ENCODE data around the gene SLC25A43. TPM values are rescaled to one million over a fixed set of nuclear protein-coding genes. Genes with fewer than 3 reads are reported as not detected.

SLC25A43 gene
- total and polyA plus RNA-seq, 9 of the 15 experiments (the other 6 are each of a cell fraction or from before 2014, with no cell fraction given) = 1.3 to 8.4 (median 4.0) TPM

- TF ChIP-seq AFF1 (IDR thresholded peaks at IDR 0.05; ENCODE audit: low read depth in 1 of 2, partially characterized antibody in 2 of 2) (no peak), PHTF2 (CRISPR knock-in tag; IDR thresholded peaks at IDR 0.05) (no peak), ZNF140 (CRISPR knock-in tag; IDR thresholded peaks at IDR 0.05) (no peak)
These were observed at the start of gene SLC25A43 (continued) for GRCh38 chrX:119398974-119399771.

- intact Hi-C loops (cut with micrococcal nuclease) (no loop called here), in situ Hi-C loops (cut with MboI) (no loop called here)
- no peak overlapping the region for H2AFZ ChIP-seq (ENCODE audit: low read depth, low read length)
- H3K79me2 ChIP-seq (ENCODE audit: control insufficient read depth, insufficient read depth, low read length) = no peaks in the 10 kb centered on the region
- FAIRE-seq = no peak
- no peak overlapping the region for H3K4me2 ChIP-seq (ENCODE audit: insufficient read depth, low read length)
- no peaks in the 10 kb centered on the region for H3K9me3 ChIP-seq (replicated peaks; ENCODE audit: control insufficient read depth, insufficient read depth, low read depth, low read length)
- H3K27me3 ChIP-seq (ENCODE audit: control insufficient read depth in 2 of 2, insufficient read depth in 2 of 2, low read length in 2 of 2) = peaks cover 0 to 12% of the 10 kb centered on the region in 2 experiments; a peak in 3 of 5 replicates
- H3K4me3 ChIP-seq = no peak overlapping the region
- H3K4me1 ChIP-seq (replicated peaks in 1 of 2; ENCODE audit: control insufficient read depth in 2 of 2, insufficient read depth in 2 of 2, low read length in 2 of 2) = no peaks in the 10 kb centered on the region
- ChIA-PET POLR2A (interaction anchor here (0.8 kb wide), 1 partner anchor 9 kb away, joined by 3 read pairs; no protein-coding TSS in a partner anchor), CTCF (ENCODE audit: low intra/inter-chr PET ratio) (no interaction called here)
- no peaks in the 10 kb centered on the region for H3K36me3 ChIP-seq (ENCODE audit: control insufficient read depth, insufficient read depth, low read length)
- WGBS (ENCODE audit: insufficient coverage, low coverage, missing lambda C conversion rate) = 0% methylated on average over 4 of the region's 4 CpGs
- H3K9ac ChIP-seq (ENCODE audit: insufficient read depth in 1 of 2, low read depth in 2 of 2, low read length in 2 of 2) = no peak overlapping the region
- no peaks in the 10 kb centered on the region for H3K9me1 ChIP-seq (ENCODE audit: control insufficient read depth, insufficient read depth, low read length)
- H3K27ac ChIP-seq (ENCODE audit: extremely low read depth, low read depth, low read length) = no peak overlapping the region
- no peak for DNase-seq (ENCODE audit: extremely low read depth in 1 of 4, low spot score in 3 of 4)
- H4K20me1 ChIP-seq (replicated peaks; ENCODE audit: control insufficient read depth, insufficient read depth, low read length) = no peaks in the 10 kb centered on the region
- no peak for ATAC-seq
- BruUV-seq (replicated peaks) = no TSS peak
- no peak for TF ChIP-seq DDX20 (tag; IDR thresholded peaks at IDR 0.05; ENCODE audit: low read depth)
- no peak for TF ChIP-seq PRDM10 (IDR thresholded peaks at IDR 0.05; ENCODE audit: partially characterized antibody)
- no peak for TF ChIP-seq CBX2 (IDR thresholded peaks at IDR 0.05; ENCODE audit: insufficient read depth, low read length, poor library complexity, severe bottlenecking)
- TF ChIP-seq IRF1 (CRISPR knock-in tag; IDR thresholded peaks at IDR 0.05; ENCODE audit: borderline replicate concordance) = no peak
- no peak for TF ChIP-seq PHF21A (IDR thresholded peaks at IDR 0.05; ENCODE audit: borderline replicate concordance, low read depth)
- TF ChIP-seq SMAD2 (IDR thresholded peaks at IDR 0.05; ENCODE audit: low read depth, low read length) = no peak
These were observed 39.3 kb upstream of the SLC25A43 start for GRCh38 chrX:119359618-119360382.
